A549 (cell line): ENCODE measurements around the gene DCUN1D1. TPM values are rescaled to one million over a fixed set of nuclear protein-coding genes. Genes with fewer than 3 reads are reported as not detected.
A peak's percentile ranks its signal among the peaks of the same experiment; 100 is the strongest.

Experiments
- ATAC-seq, 2 experiments: fragments of 200-7000 bp in 1 of 2; fragments of >200 bp in 1 of 2; cut with Nextera tagmentation in 1 of 2; cut with Tn5 transposase in 1 of 2; 3 replicates each; pipeline versions ENCODE4 v1.8.0 to v1.9.1; 2018 to 2020; ENCODE audit warnings: mild to moderate bottlenecking in 1 of 2, moderate library complexity in 1 of 2
- CTCF ChIA-PET: fragments of 300-600 bp; sonication (Branson Sonifier 250); formaldehyde crosslinking; extraction: SDS; loops from one replicate; lab custom pipeline; 2021; ENCODE audit warnings: antibody characterized with exemption, inconsistent platforms; lab: Yijun Ruan, JAX
- POLR2A ChIA-PET: fragments of 350-600 bp; formaldehyde crosslinking; extraction: SDS; loops from one replicate; lab custom pipeline; 2021; ENCODE audit warnings: antibody characterized with exemption, inconsistent platforms; lab: Yijun Ruan, JAX
- DNase-seq, 2 experiments: peaks; one replicate each; pipeline versions ENCODE4 v3.0.0 to v3.0.0-alpha.2; 2011 to 2016; ENCODE audit warnings: low read depth in 1 of 2, low spot score in 1 of 2
- FAIRE-seq: peaks from 2 replicates; lab custom pipeline; 2011; peaks lifted over from hg19 to GRCh38; lab: Jason Lieb, UNC
- H3K27ac ChIP-seq, 2 experiments: fragments of >200 bp; sonication (Bioruptor Twin); formaldehyde crosslinking; 3 replicates each; pipeline ENCODE4 v1.5.1; 2016 to 2017
- H3K4me1 ChIP-seq: fragments of >200 bp; sonication (Bioruptor Twin); formaldehyde crosslinking; 3 replicates; pipeline ENCODE4 v1.6.1; 2016
- H3K4me2 ChIP-seq: fragments of >200 bp; sonication (Bioruptor Twin); formaldehyde crosslinking; 3 replicates; pipeline ENCODE4 v1.6.1; 2016
- H3K4me3 ChIP-seq: fragments of >200 bp; sonication (Bioruptor Twin); formaldehyde crosslinking; 3 replicates; pipeline ENCODE4 v1.5.1; 2016
- H3K9me3 ChIP-seq: fragments of >200 bp; sonication (Bioruptor Twin); formaldehyde crosslinking; 3 replicates; pipeline ENCODE4 v1.6.1; 2016
- BHLHE40 ChIP-seq: IDR thresholded peaks from 2 replicates; pipeline ENCODE4 v1.6.1; 2012; ENCODE audit warnings: low read depth, low read length, inconsistent platforms
- CBX8 ChIP-seq: fragments of 200-600 bp; sonication (generic); IDR thresholded peaks from 2 replicates; pipeline ENCODE4 v1.6.1; 2016
- CHD4 ChIP-seq: fragments of 200-600 bp; sonication (generic); IDR thresholded peaks from 2 replicates; pipeline ENCODE4 v1.6.1; 2016; ENCODE audit warnings: antibody characterized with exemption, mild to moderate bottlenecking, borderline replicate concordance
- EP300 ChIP-seq, 2 experiments: fragments of >200 bp; sonication (Bioruptor Twin); formaldehyde crosslinking; IDR thresholded peaks; 2 replicates in 1 of 2; 3 replicates in 1 of 2; pipeline ENCODE4 v1.6.1; 2016 to 2017
- ESRRA ChIP-seq: fragments of 150-350 bp; IDR thresholded peaks from 2 replicates; pipeline ENCODE4 v1.6.1; 2014; ENCODE audit warnings: mild to moderate bottlenecking, low read length, borderline replicate concordance
- GATA3 ChIP-seq: IDR thresholded peaks from 2 replicates; pipeline ENCODE4 v1.6.1; 2012; ENCODE audit warnings: borderline replicate concordance
- HOXB13 ChIP-seq: fragments of 250-450 bp; sonication (Bioruptor Pico); IDR thresholded peaks from 2 replicates; pipeline ENCODE4 v1.5.0; 2020; ENCODE audit warnings: low read depth, mild to moderate bottlenecking, moderate library complexity
- JUNB ChIP-seq: fragments of >200 bp; sonication (Bioruptor Twin); formaldehyde crosslinking; IDR thresholded peaks from 2 replicates; pipeline ENCODE4 v1.6.1; 2016
- KDM1A ChIP-seq: fragments of 200-600 bp; sonication (generic); IDR thresholded peaks from 2 replicates; pipeline ENCODE4 v1.6.1; 2016; ENCODE audit warnings: low read depth, mild to moderate bottlenecking
- KDM5A ChIP-seq: fragments of 200-600 bp; sonication (generic); IDR thresholded peaks from 2 replicates; pipeline ENCODE4 v1.6.1; 2016; ENCODE audit warnings: antibody characterized with exemption, mild to moderate bottlenecking
- MAFK ChIP-seq: fragments of 450-650 bp; IDR thresholded peaks from 2 replicates; pipeline ENCODE4 v1.6.1; 2014; ENCODE audit not compliant: partially characterized antibody
- PHF8 ChIP-seq: fragments of 200-600 bp; sonication (generic); IDR thresholded peaks from 2 replicates; pipeline ENCODE4 v1.6.1; 2016; ENCODE audit warnings: low read depth, mild to moderate bottlenecking, antibody characterized with exemption, moderate library complexity, borderline replicate concordance
- RAD21 ChIP-seq, 2 experiments: fragments of >200 bp in 1 of 2; sonication (Bioruptor Twin) in 1 of 2; formaldehyde crosslinking in 1 of 2; IDR thresholded peaks in 1 of 2; conservative IDR thresholded peaks in 1 of 2; 2 replicates in 1 of 2; 3 replicates in 1 of 2; pipeline ENCODE4 v1.6.1; 2012 to 2018; ENCODE audit warnings: inconsistent platforms in 1 of 2
- RARB ChIP-seq: fragments of 250-450 bp; sonication (Bioruptor Pico); IDR thresholded peaks from 2 replicates; pipeline ENCODE4 v1.8.0; 2021; ENCODE audit warnings: mild to moderate bottlenecking, moderate library complexity
- SMC3 ChIP-seq: fragments of >200 bp; sonication (Bioruptor Twin); formaldehyde crosslinking; IDR thresholded peaks from 3 replicates; pipeline ENCODE4 v1.6.1; 2018; ENCODE audit warnings: inconsistent platforms
- WGBS: methylation state at CpG from one replicate; pipeline ENCODE4 v1.1.6; 2017; ENCODE audit errors: missing lambda C conversion rate; 5-methylcytosine and 5-hydroxymethylcytosine counted together
- polyA plus RNA-seq, 4 experiments: library from polyadenylated mRNA; depleted of rRNA in 3 of 4; stranded (reverse); fragments of >200 nt; fragmentation: RNase III in 1 of 4; extraction: RNeasy Plus Mini Kit Qiagen cat#74134 plus additional on column Dnase treatment in 1 of 4; gene quantifications; 2 replicates in 3 of 4; 3 replicates in 1 of 4; pipeline ENCODE4 v1.2.3, GENCODE V29; 2011 to 2017
- TF ChIP-seq, protein P1 (sequence below): fragments of 200-600 bp; sonication (generic); IDR thresholded peaks from 2 replicates; pipeline ENCODE4 v1.6.1; 2016; ENCODE audit warnings: antibody characterized with exemption, mild to moderate bottlenecking, moderate library complexity
- TF ChIP-seq, protein P2 (sequence below): fragments of 450-650 bp; IDR thresholded peaks from 2 replicates; pipeline ENCODE4 v1.6.1; 2014; ENCODE audit warnings: antibody characterized with exemption
- TF ChIP-seq, protein P3 (sequence below): fragments of >200 bp; sonication (Bioruptor Twin); formaldehyde crosslinking; IDR thresholded peaks from 2 replicates; pipeline ENCODE4 v1.6.1; 2016
- TF ChIP-seq, protein P4 (sequence below): fragments of >200 bp; sonication (Bioruptor Twin); formaldehyde crosslinking; IDR thresholded peaks from 3 replicates; pipeline ENCODE4 v1.6.1; 2016

The DCUN1D1 gene
- polyA plus RNA-seq, 2 of the 4 experiments (the other 2 are of a cell fraction): 20.3 to 34.4 TPM

DNA sequence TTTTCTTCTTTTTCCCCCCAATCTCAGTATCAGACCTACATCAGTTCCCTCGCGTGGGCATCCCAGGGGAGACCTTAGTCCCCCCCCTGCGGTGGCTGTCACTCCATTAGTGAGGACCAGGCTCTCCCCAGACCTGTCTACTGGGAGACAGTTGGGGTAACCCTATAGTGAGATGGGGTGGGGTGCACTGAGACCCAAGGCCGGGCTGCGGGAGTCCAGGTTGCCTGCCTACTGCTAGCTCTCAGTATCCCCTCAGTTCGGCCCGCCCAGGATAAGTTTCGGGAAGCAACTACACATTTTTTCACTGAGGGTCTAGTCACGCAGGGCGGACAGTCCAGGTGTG is 671 bp upstream of the DCUN1D1 start (continued):
- TF ChIP-seq, protein P1, sequence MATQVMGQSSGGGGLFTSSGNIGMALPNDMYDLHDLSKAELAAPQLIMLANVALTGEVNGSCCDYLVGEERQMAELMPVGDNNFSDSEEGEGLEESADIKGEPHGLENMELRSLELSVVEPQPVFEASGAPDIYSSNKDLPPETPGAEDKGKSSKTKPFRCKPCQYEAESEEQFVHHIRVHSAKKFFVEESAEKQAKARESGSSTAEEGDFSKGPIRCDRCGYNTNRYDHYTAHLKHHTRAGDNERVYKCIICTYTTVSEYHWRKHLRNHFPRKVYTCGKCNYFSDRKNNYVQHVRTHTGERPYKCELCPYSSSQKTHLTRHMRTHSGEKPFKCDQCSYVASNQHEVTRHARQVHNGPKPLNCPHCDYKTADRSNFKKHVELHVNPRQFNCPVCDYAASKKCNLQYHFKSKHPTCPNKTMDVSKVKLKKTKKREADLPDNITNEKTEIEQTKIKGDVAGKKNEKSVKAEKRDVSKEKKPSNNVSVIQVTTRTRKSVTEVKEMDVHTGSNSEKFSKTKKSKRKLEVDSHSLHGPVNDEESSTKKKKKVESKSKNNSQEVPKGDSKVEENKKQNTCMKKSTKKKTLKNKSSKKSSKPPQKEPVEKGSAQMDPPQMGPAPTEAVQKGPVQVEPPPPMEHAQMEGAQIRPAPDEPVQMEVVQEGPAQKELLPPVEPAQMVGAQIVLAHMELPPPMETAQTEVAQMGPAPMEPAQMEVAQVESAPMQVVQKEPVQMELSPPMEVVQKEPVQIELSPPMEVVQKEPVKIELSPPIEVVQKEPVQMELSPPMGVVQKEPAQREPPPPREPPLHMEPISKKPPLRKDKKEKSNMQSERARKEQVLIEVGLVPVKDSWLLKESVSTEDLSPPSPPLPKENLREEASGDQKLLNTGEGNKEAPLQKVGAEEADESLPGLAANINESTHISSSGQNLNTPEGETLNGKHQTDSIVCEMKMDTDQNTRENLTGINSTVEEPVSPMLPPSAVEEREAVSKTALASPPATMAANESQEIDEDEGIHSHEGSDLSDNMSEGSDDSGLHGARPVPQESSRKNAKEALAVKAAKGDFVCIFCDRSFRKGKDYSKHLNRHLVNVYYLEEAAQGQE: no peak
- TF ChIP-seq GATA3 (no peak), RARB (CRISPR knock-in tag) (no peak), EP300 (IDR thresholded peaks at IDR 0.05) (no peak)

DNA sequence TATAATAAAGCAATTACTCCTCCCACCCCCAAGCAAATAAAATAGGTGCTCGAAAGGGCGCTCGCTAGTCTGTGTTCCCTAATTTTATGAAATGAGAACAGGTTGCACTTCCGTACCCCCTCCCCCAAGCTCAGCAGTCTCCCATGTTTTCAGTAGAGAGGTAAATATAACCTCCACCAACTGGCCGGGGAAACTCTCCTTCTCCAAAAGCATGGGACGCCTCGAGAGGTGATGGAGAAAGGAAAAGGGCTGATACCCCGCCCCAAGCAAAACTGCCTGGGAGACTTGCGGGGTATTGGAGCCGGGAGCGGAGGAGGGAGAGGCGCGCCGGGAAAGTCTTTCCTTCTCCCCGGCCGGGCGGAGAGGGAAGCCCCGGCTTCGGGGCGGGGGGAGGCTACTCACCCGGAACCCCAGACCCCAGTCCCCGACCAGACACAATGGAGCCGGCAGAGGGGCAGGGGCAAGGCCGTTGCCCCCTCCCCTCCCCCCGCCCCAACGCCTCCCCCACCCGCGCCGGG is 605 bp downstream of the DCUN1D1 start:
- TF ChIP-seq BHLHE40 (no peak), SMC3 (no peak), KDM1A (no peak), CHD4 (no peak), PHF8 (no peak), RAD21 (conservative IDR thresholded peaks at IDR 0.05 in 1 of 2, IDR thresholded peaks at IDR 0.05 in 1 of 2) (no peak), ESRRA (no peak), JUNB (no peak), HOXB13 (CRISPR knock-in tag) (no peak), CBX8 (no peak), KDM5A (no peak), MAFK (no peak)
- TF ChIP-seq, protein P2, sequence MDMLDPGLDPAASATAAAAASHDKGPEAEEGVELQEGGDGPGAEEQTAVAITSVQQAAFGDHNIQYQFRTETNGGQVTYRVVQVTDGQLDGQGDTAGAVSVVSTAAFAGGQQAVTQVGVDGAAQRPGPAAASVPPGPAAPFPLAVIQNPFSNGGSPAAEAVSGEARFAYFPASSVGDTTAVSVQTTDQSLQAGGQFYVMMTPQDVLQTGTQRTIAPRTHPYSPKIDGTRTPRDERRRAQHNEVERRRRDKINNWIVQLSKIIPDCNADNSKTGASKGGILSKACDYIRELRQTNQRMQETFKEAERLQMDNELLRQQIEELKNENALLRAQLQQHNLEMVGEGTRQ: no peak
- TF ChIP-seq, protein P3, sequence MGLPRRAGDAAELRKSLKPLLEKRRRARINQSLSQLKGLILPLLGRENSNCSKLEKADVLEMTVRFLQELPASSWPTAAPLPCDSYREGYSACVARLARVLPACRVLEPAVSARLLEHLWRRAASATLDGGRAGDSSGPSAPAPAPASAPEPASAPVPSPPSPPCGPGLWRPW: no peak
- TF ChIP-seq, protein P1: no peak
- TF ChIP-seq, protein P4, sequence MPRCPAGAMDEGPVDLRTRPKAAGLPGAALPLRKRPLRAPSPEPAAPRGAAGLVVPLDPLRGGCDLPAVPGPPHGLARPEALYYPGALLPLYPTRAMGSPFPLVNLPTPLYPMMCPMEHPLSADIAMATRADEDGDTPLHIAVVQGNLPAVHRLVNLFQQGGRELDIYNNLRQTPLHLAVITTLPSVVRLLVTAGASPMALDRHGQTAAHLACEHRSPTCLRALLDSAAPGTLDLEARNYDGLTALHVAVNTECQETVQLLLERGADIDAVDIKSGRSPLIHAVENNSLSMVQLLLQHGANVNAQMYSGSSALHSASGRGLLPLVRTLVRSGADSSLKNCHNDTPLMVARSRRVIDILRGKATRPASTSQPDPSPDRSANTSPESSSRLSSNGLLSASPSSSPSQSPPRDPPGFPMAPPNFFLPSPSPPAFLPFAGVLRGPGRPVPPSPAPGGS: no peak
- FAIRE-seq: no peak
- peak; percentile 22 to 47 for ATAC-seq
- Histone ChIP-seq H3K4me3 (peak overlapping the region; percentile 99), H3K4me1 (peaks cover 15% of the 10 kb centered on the region; the same call in 1 of the 3 replicates), H3K4me2 (peak overlapping the region; percentile 85), H3K9me3 (no peaks in the 10 kb centered on the region), H3K27ac (peak overlapping the region; percentile 98 to 99)
- ChIA-PET POLR2A (no interaction called here), CTCF (no interaction called here)
- under 1% methylated on average over 22 of the region's 29 CpGs for WGBS
- DNase-seq: peak; percentile 6 to 9
